ENCODE measurements around the gene TEX44. TPM values are rescaled to one million over a fixed set of nuclear protein-coding genes. Genes with fewer than 3 reads are reported as not detected.

Gene TEX44
- total RNA-seq, 1 experiment from 2014 or later: not detected

GRCh38 chr2:231613663-231614558, 21.2 kb downstream of the TEX44 start:
- intact Hi-C loops (cut with micrococcal nuclease): loop anchor here (2.0 to 5.0 kb wide), 2 partner anchors 29 to 173 kb away; partner anchors contain the start of gene COPS7B
- no peaks in the 10 kb centered on the region for H3K36me3 ChIP-seq (ENCODE audit: control insufficient read depth in 1 of 2, insufficient read depth in 2 of 2, low read length in 2 of 2)
- no peaks in the 10 kb centered on the region for H3K27me3 ChIP-seq (ENCODE audit: insufficient read depth, low read length)
- ChIA-PET RAD21 (ENCODE audit: low non-redundant PET in 1 of 2, low total read pairs in 2 of 2, uncharacterized antibody in 2 of 2, unreplicated experiment in 2 of 2) (interaction anchor here (0.5 to 1.2 kb wide), 2 partner anchors 33 to 61 kb away, joined by 3 read pairs; no protein-coding TSS in a partner anchor), CTCF (interaction anchor here (0.7 to 6.1 kb wide), 12 partner anchors 9 to 287 kb away, joined by 3 to 162 read pairs (median 4); no protein-coding TSS in a partner anchor), POLR2A (interaction anchor here (1.1 to 7.0 kb wide), 15 partner anchors 9 to 287 kb away, joined by 3 to 97 read pairs (median 4); partner anchors contain the start of gene PTMA)
- H3K79me2 ChIP-seq (ENCODE audit: insufficient read depth, low read length): no peaks in the 10 kb centered on the region
- peak overlapping the region; percentile 34 to 44 for H3K4me3 ChIP-seq (replicated peaks in 1 of 2; ENCODE audit: low read depth in 1 of 2, low read length in 2 of 2)
- ATAC-seq: peak; percentile 43
- no peaks in the 10 kb centered on the region for H3K9me3 ChIP-seq (ENCODE audit: control insufficient read depth in 1 of 2, insufficient read depth in 1 of 2, low read depth in 1 of 2, low read length in 2 of 2)
- peaks cover 63 to 79% of the 10 kb centered on the region in 2 experiments for H3K4me1 ChIP-seq (ENCODE audit: control insufficient read depth in 1 of 2, insufficient read depth in 2 of 2, low read length in 2 of 2)
- no peak overlapping the region for H2AFZ ChIP-seq (ENCODE audit: low read depth, low read length, poor library complexity, severe bottlenecking)
- no TSS peak for BruUV-seq (replicated peaks)
- no peaks in the 10 kb centered on the region for H3K9me2 ChIP-seq (ENCODE audit: insufficient read depth)
- peak overlapping the region; percentile 84 for H3K9ac ChIP-seq (ENCODE audit: low read length)
- H3K27ac ChIP-seq (ENCODE audit: low read depth, low read length): peak overlapping the region; percentile 99
- H3K4me2 ChIP-seq (ENCODE audit: low read length): peak overlapping the region; percentile 83
- peak; percentile 76 for DNase-seq (ENCODE audit: low read depth, low spot score)
- no peaks in the 10 kb centered on the region for H4K20me1 ChIP-seq (ENCODE audit: insufficient read depth)
- TF ChIP-seq ELF1 (IDR thresholded peaks at IDR 0.05; ENCODE audit: borderline replicate concordance, low read depth): no peak
- no peak for TF ChIP-seq SIN3A (IDR thresholded peaks at IDR 0.05; ENCODE audit: low read depth)
- TF ChIP-seq REST (IDR thresholded peaks at IDR 0.05; ENCODE audit: low read depth): no peak
- peak; percentile 43; the same call in 1 of the 2 replicates for TF ChIP-seq ZFX (IDR thresholded peaks at IDR 0.05)
- no peak for TF ChIP-seq CEBPB (IDR thresholded peaks at IDR 0.05; ENCODE audit: low read depth)
- TF ChIP-seq EZH2phosphoT487 (IDR thresholded peaks at IDR 0.05; ENCODE audit: borderline replicate concordance): no peak
- no peak for TF ChIP-seq SP1 (IDR thresholded peaks at IDR 0.05; ENCODE audit: low read depth)
- TF ChIP-seq MAX (IDR thresholded peaks at IDR 0.05): no peak
- TF ChIP-seq TCF7L2 (IDR thresholded peaks at IDR 0.05; ENCODE audit: borderline replicate concordance, extremely low read depth, insufficient read depth, insufficient read length): peak; percentile 90
- no peak for TF ChIP-seq ZNF274 (IDR thresholded peaks at IDR 0.05; ENCODE audit: low read depth, low read length)
- TF ChIP-seq, protein P1, sequence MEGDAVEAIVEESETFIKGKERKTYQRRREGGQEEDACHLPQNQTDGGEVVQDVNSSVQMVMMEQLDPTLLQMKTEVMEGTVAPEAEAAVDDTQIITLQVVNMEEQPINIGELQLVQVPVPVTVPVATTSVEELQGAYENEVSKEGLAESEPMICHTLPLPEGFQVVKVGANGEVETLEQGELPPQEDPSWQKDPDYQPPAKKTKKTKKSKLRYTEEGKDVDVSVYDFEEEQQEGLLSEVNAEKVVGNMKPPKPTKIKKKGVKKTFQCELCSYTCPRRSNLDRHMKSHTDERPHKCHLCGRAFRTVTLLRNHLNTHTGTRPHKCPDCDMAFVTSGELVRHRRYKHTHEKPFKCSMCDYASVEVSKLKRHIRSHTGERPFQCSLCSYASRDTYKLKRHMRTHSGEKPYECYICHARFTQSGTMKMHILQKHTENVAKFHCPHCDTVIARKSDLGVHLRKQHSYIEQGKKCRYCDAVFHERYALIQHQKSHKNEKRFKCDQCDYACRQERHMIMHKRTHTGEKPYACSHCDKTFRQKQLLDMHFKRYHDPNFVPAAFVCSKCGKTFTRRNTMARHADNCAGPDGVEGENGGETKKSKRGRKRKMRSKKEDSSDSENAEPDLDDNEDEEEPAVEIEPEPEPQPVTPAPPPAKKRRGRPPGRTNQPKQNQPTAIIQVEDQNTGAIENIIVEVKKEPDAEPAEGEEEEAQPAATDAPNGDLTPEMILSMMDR (IDR thresholded peaks at IDR 0.05 in 2 of 3, conservative IDR thresholded peaks at IDR 0.05 in 1 of 3; ENCODE audit: borderline replicate concordance in 1 of 3, insufficient read depth in 1 of 3, low read depth in 2 of 3, low read length in 2 of 3): no peak
- TF ChIP-seq POLR2AphosphoS5 (IDR thresholded peaks at IDR 0.05; ENCODE audit: low read depth, low read length): peak; percentile 71; the same call in 1 of the 2 replicates
- no peak for TF ChIP-seq JUND (IDR thresholded peaks at IDR 0.05)
- TF ChIP-seq, protein P2, sequence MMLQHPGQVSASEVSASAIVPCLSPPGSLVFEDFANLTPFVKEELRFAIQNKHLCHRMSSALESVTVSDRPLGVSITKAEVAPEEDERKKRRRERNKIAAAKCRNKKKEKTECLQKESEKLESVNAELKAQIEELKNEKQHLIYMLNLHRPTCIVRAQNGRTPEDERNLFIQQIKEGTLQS (IDR thresholded peaks at IDR 0.05): no peak
- TF ChIP-seq SRF (IDR thresholded peaks at IDR 0.05; ENCODE audit: low read depth): no peak
- TF ChIP-seq EGR1 (IDR thresholded peaks at IDR 0.05; ENCODE audit: low read depth): no peak
- TF ChIP-seq, protein P3, sequence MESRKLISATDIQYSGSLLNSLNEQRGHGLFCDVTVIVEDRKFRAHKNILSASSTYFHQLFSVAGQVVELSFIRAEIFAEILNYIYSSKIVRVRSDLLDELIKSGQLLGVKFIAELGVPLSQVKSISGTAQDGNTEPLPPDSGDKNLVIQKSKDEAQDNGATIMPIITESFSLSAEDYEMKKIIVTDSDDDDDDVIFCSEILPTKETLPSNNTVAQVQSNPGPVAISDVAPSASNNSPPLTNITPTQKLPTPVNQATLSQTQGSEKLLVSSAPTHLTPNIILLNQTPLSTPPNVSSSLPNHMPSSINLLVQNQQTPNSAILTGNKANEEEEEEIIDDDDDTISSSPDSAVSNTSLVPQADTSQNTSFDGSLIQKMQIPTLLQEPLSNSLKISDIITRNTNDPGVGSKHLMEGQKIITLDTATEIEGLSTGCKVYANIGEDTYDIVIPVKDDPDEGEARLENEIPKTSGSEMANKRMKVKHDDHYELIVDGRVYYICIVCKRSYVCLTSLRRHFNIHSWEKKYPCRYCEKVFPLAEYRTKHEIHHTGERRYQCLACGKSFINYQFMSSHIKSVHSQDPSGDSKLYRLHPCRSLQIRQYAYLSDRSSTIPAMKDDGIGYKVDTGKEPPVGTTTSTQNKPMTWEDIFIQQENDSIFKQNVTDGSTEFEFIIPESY (IDR thresholded peaks at IDR 0.05; ENCODE audit: extremely low read depth, insufficient replicate concordance, low read length): no peak
- TF ChIP-seq POLR2A (IDR thresholded peaks at IDR 0.05; ENCODE audit: borderline replicate concordance, extremely low read depth, insufficient read depth, insufficient read length): no peak
